Glomerular endothelial cell (primary cell): ENCODE measurements around the gene KMT2C. TPM values are rescaled to one million over a fixed set of nuclear protein-coding genes. Genes with fewer than 3 reads are reported as not detected.

ENCODE experiments used
- DNase-seq: peaks from one replicate; pipeline ENCODE4 v3.0.0-alpha.2; 2011; ENCODE audit warnings: low read depth, low spot score; ENCODE audit errors: extremely low read depth
- total RNA-seq: library from RNA; depleted of rRNA; stranded (reverse); fragments of >200 nt; gene quantifications from 2 replicates; pipeline ENCODE4 v1.2.3, GENCODE V29; 2015

KMT2C gene
- total RNA-seq, 1 donor from 2014 or later, result 50.6 TPM

- no peak for DNase-seq
Measured at GRCh38 chr7:152152267-152152666, 283.5 kb downstream of the KMT2C start.

- no peak for DNase-seq
Measured at GRCh38 chr7:152149363-152149762, 286.4 kb downstream of the KMT2C start.

- DNase-seq, result no peak
Measured at GRCh38 chr7:152148706-152149105, 287.1 kb downstream of the KMT2C start.

GRCh38 chr7:152145853-152146466 is 289.8 kb downstream of the KMT2C start:
- DNase-seq, result peak; percentile 60

GRCh38 chr7:152144557-152145245 is 291.1 kb downstream of the KMT2C start:
- DNase-seq, result no peak

GRCh38 chr7:152142976-152143595 is 292.7 kb downstream of the KMT2C start:
- no peak for DNase-seq

- no peak for DNase-seq
Measured at GRCh38 chr7:152140560-152140959, 295.2 kb downstream of the KMT2C start.

- DNase-seq, result no peak
Measured at GRCh38 chr7:152140067-152140466, 295.7 kb downstream of the KMT2C start.

GRCh38 chr7:152137476-152138025 is 298.3 kb downstream of the KMT2C start:
- DNase-seq, result peak; percentile 44

GRCh38 chr7:152136686-152137085 is 299.1 kb downstream of the KMT2C start:
- DNase-seq, result no peak

GRCh38 chr7:152133804-152134203 is 302.0 kb downstream of the KMT2C start:
- DNase-seq, result no peak

GRCh38 chr7:152132812-152133211 is 303.0 kb downstream of the KMT2C start:
- no peak for DNase-seq

- DNase-seq, result no peak
Measured at GRCh38 chr7:152131981-152132494, 303.8 kb downstream of the KMT2C start.

- no peak for DNase-seq
Measured at GRCh38 chr7:152130658-152131590, 304.9 kb downstream of the KMT2C start.

- DNase-seq, result no peak
Measured at GRCh38 chr7:152129682-152130081, 306.1 kb downstream of the KMT2C start.

GRCh38 chr7:152128741-152129461 is 306.9 kb downstream of the KMT2C start:
- DNase-seq, result no peak

- DNase-seq, result no peak
Measured at GRCh38 chr7:152128252-152128651, 307.6 kb downstream of the KMT2C start.

GRCh38 chr7:152127229-152127628 is 308.6 kb downstream of the KMT2C start:
- no peak for DNase-seq

GRCh38 chr7:152126741-152127140 is 309.1 kb downstream of the KMT2C start:
- DNase-seq, result no peak

GRCh38 chr7:152122540-152122939 is 313.3 kb downstream of the KMT2C start:
- DNase-seq, result no peak
